K562 (cell line): ENCODE data around the gene GYPC. TPM values are rescaled to one million over a fixed set of nuclear protein-coding genes. Genes with fewer than 3 reads are reported as not detected.

Experiments
- CREB3 ChIP-seq: fragments of 450-650 bp; conservative IDR thresholded peaks from 2 replicates; pipeline ENCODE4 v1.6.1; 2016; ENCODE audit warnings: missing genetic modification characterization, low read depth, mild to moderate bottlenecking, missing compliant biosample characterization, moderate library complexity
- DDX20 ChIP-seq: fragments of 450-650 bp; IDR thresholded peaks from 2 replicates; pipeline ENCODE4 v1.6.1; 2016; ENCODE audit warnings: missing genetic modification characterization, low read depth, mild to moderate bottlenecking, missing compliant biosample characterization, moderate library complexity
- MGA ChIP-seq: fragments of 450-650 bp; IDR thresholded peaks from 2 replicates; pipeline ENCODE4 v1.6.1; 2016; ENCODE audit warnings: mild to moderate bottlenecking, moderate library complexity
- PCBP2 ChIP-seq: fragments of 200-400 bp; formaldehyde crosslinking; IDR thresholded peaks from 2 replicates; pipeline ENCODE4 v1.6.1; 2018; ENCODE audit warnings: low read length, low read depth, mild to moderate bottlenecking, moderate library complexity; ENCODE audit not compliant: poor library complexity, severe bottlenecking
- SMARCA4 ChIP-seq: fragments of 450-650 bp; IDR thresholded peaks from 2 replicates; pipeline ENCODE4 v1.6.1; 2016
- TFE3 ChIP-seq: fragments of 450-650 bp; formaldehyde crosslinking; IDR thresholded peaks from 2 replicates; pipeline ENCODE4 v1.4.0; 2020; ENCODE audit warnings: mild to moderate bottlenecking, mixed read lengths
- ZNF3 ChIP-seq: fragments of 250-450 bp; sonication (Bioruptor Pico); IDR thresholded peaks from 2 replicates; pipeline ENCODE4 v1.5.0; 2021; ENCODE audit warnings: mild to moderate bottlenecking, moderate library complexity
- ZNF639 ChIP-seq, 2 experiments: fragments of 200-800 bp in 1 of 2; sonication (Bioruptor generic) in 1 of 2; sonication (generic) in 1 of 2; formaldehyde crosslinking in 1 of 2; IDR thresholded peaks in 1 of 2; conservative IDR thresholded peaks in 1 of 2; 2 replicates each; pipeline versions ENCODE4 v1.5.0 to v1.6.1; 2016 to 2020; ENCODE audit warnings: missing compliant biosample characterization in 1 of 2, missing genetic modification characterization in 1 of 2, missing genetic modification reagents in 1 of 2
- ZNF699 ChIP-seq: fragments of 250-450 bp; sonication (Bioruptor Pico); IDR thresholded peaks from 2 replicates; pipeline ENCODE4 v1.8.0; 2021; ENCODE audit warnings: mild to moderate bottlenecking, moderate library complexity; ENCODE audit not compliant: insufficient replicate concordance
- polyA plus RNA-seq, 8 experiments: library from polyadenylated mRNA; depleted of rRNA in 4 of 8; stranded (reverse) in 5 of 8; unstranded in 3 of 8; fragments of >200 nt; fragmentation: Nextera tagmentation in 2 of 8; fragmentation: Illumina TruSeq in 1 of 8; extraction: Ambion mirVana in 2 of 8; extraction: Trizol in 1 of 8; gene quantifications; 2 replicates each; pipeline versions ENCODE4 v1.2.1 to v1.2.3, GENCODE V29; 2011 to 2014; ENCODE audit warnings: inconsistent platforms in 1 of 8, missing spikeins in 1 of 8
- total RNA-seq, 7 experiments: library from RNA; depleted of rRNA in 6 of 7; stranded (reverse); fragments of >200 nt in 6 of 7; fragmentation: Illumina TruSeq in 2 of 7; extraction: Trizol in 2 of 7; gene quantifications; 2 replicates each; pipeline versions ENCODE4 v1.2.1 to v1.2.3, GENCODE V29; 2011 to 2021; ENCODE audit warnings: low replicate concordance in 1 of 7

The GYPC gene
- total and polyA plus RNA-seq, 9 of the 15 experiments (the other 6 are each of a cell fraction or from before 2014, with no cell fraction given), result 50.6 to 282 (median 194) TPM

- TF ChIP-seq ZNF699 (CRISPR knock-in tag) (no peak), DDX20 (tag) (no peak), ZNF639 (CRISPR knock-in tag; conservative IDR thresholded peaks at IDR 0.05 in 1 of 2, IDR thresholded peaks at IDR 0.05 in 1 of 2) (peak in 1 of 2 experiments; percentile 68; a peak in 2 of 4 replicates), MGA (no peak), PCBP2 (no peak), TFE3 (CRISPR knock-in tag) (no peak), ZNF3 (CRISPR knock-in tag) (no peak), CREB3 (tag) (no peak), SMARCA4 (peak; percentile 97)
These were observed 10.7 kb upstream of the GYPC start (continued) for GRCh38 chr2:126645211-126645618.
